HG03558 (cell line): ENCODE results near the gene GPRIN3.
A peak's percentile ranks its signal among the peaks of the same experiment; 100 is the strongest.
"Not testable (repeated sequence)": the region's sequence is repeated elsewhere in the genome, so short reads cannot be mapped to it uniquely, and the experiment has no call there.

Experiments used
- ATAC-seq: cut with Tn5 transposase; IDR thresholded peaks from one replicate; pipeline ENCODE4 v1.9.1; 2021; ENCODE audit warnings: moderate number of reproducible peaks; ENCODE audit not compliant: unreplicated experiment; ENCODE audit errors: extremely low read depth

GPRIN3 gene

GRCh38 chr4:89314291-89314690, 6.7 kb upstream of the GPRIN3 start:
- no peak for ATAC-seq

- ATAC-seq = no peak
Measured at GRCh38 chr4:89312066-89312465, 4.5 kb upstream of the GPRIN3 start.

- ATAC-seq = no peak
Measured at GRCh38 chr4:89311433-89311832, 3.8 kb upstream of the GPRIN3 start.

GRCh38 chr4:89309154-89309553, 1.6 kb upstream of the GPRIN3 start:
- ATAC-seq = not testable (repeated sequence)

- ATAC-seq = no peak
Measured at GRCh38 chr4:89308161-89308500, 531 bp upstream of the GPRIN3 start.

GRCh38 chr4:89307178-89307445, 488 bp downstream of the GPRIN3 start:
- ATAC-seq = no peak

- ATAC-seq = no peak
Measured at GRCh38 chr4:89306486-89307177, 968 bp downstream of the GPRIN3 start.

- ATAC-seq = no peak
Measured at GRCh38 chr4:89305712-89306437, 1.7 kb downstream of the GPRIN3 start.

GRCh38 chr4:89305028-89305427, 2.6 kb downstream of the GPRIN3 start:
- no peak for ATAC-seq

- no peak for ATAC-seq
Measured at GRCh38 chr4:89303814-89304388, 3.7 kb downstream of the GPRIN3 start.

- no peak for ATAC-seq
Measured at GRCh38 chr4:89303177-89303576, 4.4 kb downstream of the GPRIN3 start.

GRCh38 chr4:89301902-89302301, 5.7 kb downstream of the GPRIN3 start:
- ATAC-seq = no peak

GRCh38 chr4:89301003-89301402, 6.6 kb downstream of the GPRIN3 start:
- ATAC-seq = no peak

GRCh38 chr4:89300499-89300898, 7.1 kb downstream of the GPRIN3 start:
- ATAC-seq = no peak

GRCh38 chr4:89300060-89300459, 7.5 kb downstream of the GPRIN3 start:
- no peak for ATAC-seq

- ATAC-seq = peak; percentile 27
Measured at GRCh38 chr4:89299153-89299791, 8.3 kb downstream of the GPRIN3 start.

- ATAC-seq = no peak
Measured at GRCh38 chr4:89298788-89299152, 8.8 kb downstream of the GPRIN3 start.

GRCh38 chr4:89298155-89298554, 9.4 kb downstream of the GPRIN3 start:
- peak; percentile 29 for ATAC-seq

- ATAC-seq = no peak
Measured at GRCh38 chr4:89296896-89297295, 10.7 kb downstream of the GPRIN3 start.

- no peak for ATAC-seq
Measured at GRCh38 chr4:89296399-89296798, 11.2 kb downstream of the GPRIN3 start.

- no peak for ATAC-seq
Measured at GRCh38 chr4:89295415-89295927, 12.1 kb downstream of the GPRIN3 start.
